K562 (cell line): ENCODE results near the gene LRRC74B. TPM values are rescaled to one million over a fixed set of nuclear protein-coding genes. Genes with fewer than 3 reads are reported as not detected.

Experiments used
- ATF3 ChIP-seq, 2 experiments: fragments of 450-650 bp in 1 of 2; sonication (generic) in 1 of 2; formaldehyde crosslinking in 1 of 2; IDR thresholded peaks in 1 of 2; conservative IDR thresholded peaks in 1 of 2; 2 replicates each; pipeline versions ENCODE4 v1.6.1 to v1.8.1; 2016 to 2023; ENCODE audit warnings: mild to moderate bottlenecking in 2 of 2, moderate library complexity in 2 of 2, inconsistent platforms in 1 of 2, missing genetic modification reagents in 1 of 2
- BCL6 ChIP-seq: fragments of 250-450 bp; sonication (Bioruptor Pico); IDR thresholded peaks from 2 replicates; pipeline ENCODE4 v1.4.0; 2020
- CBX8 ChIP-seq: fragments of 200-600 bp; sonication (generic); IDR thresholded peaks from 2 replicates; pipeline ENCODE4 v1.6.1; 2012; ENCODE audit warnings: borderline replicate concordance, mixed run types, low read depth, mild to moderate bottlenecking, moderate library complexity, mixed read lengths, low read length, control low read depth, inconsistent platforms; ENCODE audit not compliant: poor library complexity, severe bottlenecking; ENCODE audit errors: extremely low read depth
- CREB1 ChIP-seq, 2 experiments: sonication (generic) in 1 of 2; formaldehyde crosslinking in 1 of 2; IDR thresholded peaks; 2 replicates each; pipeline versions ENCODE4 v1.6.1 to v1.8.0; 2012 to 2022; ENCODE audit warnings: inconsistent platforms in 1 of 2, mild to moderate bottlenecking in 1 of 2, missing genetic modification reagents in 1 of 2, moderate library complexity in 1 of 2
- ESRRB ChIP-seq: fragments of 250-450 bp; sonication (Bioruptor Pico); IDR thresholded peaks from 2 replicates; pipeline ENCODE4 v1.5.0; 2020; ENCODE audit warnings: mild to moderate bottlenecking, moderate library complexity, borderline replicate concordance
- HIVEP1 ChIP-seq: fragments of 250-450 bp; sonication (Bioruptor Pico); IDR thresholded peaks from 2 replicates; pipeline ENCODE4 v1.4.0; 2020; ENCODE audit warnings: mild to moderate bottlenecking
- HNRNPLL ChIP-seq: fragments of 200-400 bp; formaldehyde crosslinking; IDR thresholded peaks from 2 replicates; pipeline ENCODE4 v1.6.1; 2017; ENCODE audit warnings: low read length, low read depth, mild to moderate bottlenecking; ENCODE audit not compliant: poor library complexity, severe bottlenecking
- JUND ChIP-seq, 2 experiments: IDR thresholded peaks; 2 replicates in 1 of 2; 3 replicates in 1 of 2; pipeline ENCODE4 v1.6.1; 2011; ENCODE audit warnings: borderline replicate concordance in 2 of 2, low read depth in 2 of 2, low read length in 2 of 2, improper control_type of control experiment in 1 of 2, missing biosample characterization in 1 of 2, missing genetic modification characterization in 1 of 2, missing genetic modification reagents in 1 of 2
- MXD1 ChIP-seq: fragments of 250-450 bp; sonication (Bioruptor Pico); IDR thresholded peaks from 2 replicates; pipeline ENCODE4 v1.8.0; 2021; ENCODE audit warnings: borderline replicate concordance, mild to moderate bottlenecking, moderate library complexity; ENCODE audit not compliant: poor library complexity, severe bottlenecking
- MYC ChIP-seq, 2 experiments: fragments of 250-450 bp in 1 of 2; sonication (Bioruptor Pico) in 1 of 2; IDR thresholded peaks; 2 replicates each; pipeline versions ENCODE4 v1.5.1 to v1.6.1; 2012 to 2021; ENCODE audit warnings: low read depth in 2 of 2, borderline replicate concordance in 1 of 2, improper control_type of control experiment in 1 of 2, low read length in 1 of 2, mild to moderate bottlenecking in 1 of 2, moderate library complexity in 1 of 2
- SAP30 ChIP-seq: fragments of 200-600 bp; sonication (generic); IDR thresholded peaks from 2 replicates; pipeline ENCODE4 v1.6.1; 2012; ENCODE audit warnings: borderline replicate concordance, low read depth, mild to moderate bottlenecking, moderate library complexity, low read length, control low read depth, inconsistent platforms; ENCODE audit not compliant: insufficient read depth, poor library complexity, severe bottlenecking
- TBP ChIP-seq: optimal IDR thresholded peaks from 2 replicates; pipeline ENCODE3; 2011; ENCODE audit warnings: low read depth, low read length, improper control_type of control experiment
- ZBTB8A ChIP-seq: fragments of 450-650 bp; IDR thresholded peaks from 2 replicates; pipeline ENCODE4 v1.6.1; 2018; ENCODE audit warnings: mild to moderate bottlenecking, moderate library complexity; ENCODE audit not compliant: partially characterized antibody
- ZNF217 ChIP-seq: sonication (generic); formaldehyde crosslinking; IDR thresholded peaks from 2 replicates; pipeline ENCODE4 v1.8.0; 2022; ENCODE audit warnings: mild to moderate bottlenecking, missing genetic modification reagents
- ZNF707 ChIP-seq: fragments of 250-450 bp; sonication (Bioruptor Pico); conservative IDR thresholded peaks from 2 replicates; pipeline ENCODE4 v1.8.0; 2022; ENCODE audit warnings: inconsistent platforms, mild to moderate bottlenecking, moderate library complexity
- ZSCAN32 ChIP-seq: fragments of 450-650 bp; formaldehyde crosslinking; IDR thresholded peaks from 2 replicates; pipeline ENCODE4 v1.4.0; 2020; ENCODE audit warnings: mild to moderate bottlenecking, moderate library complexity
- polyA plus RNA-seq, 8 experiments: library from polyadenylated mRNA; depleted of rRNA in 4 of 8; stranded (reverse) in 5 of 8; unstranded in 3 of 8; fragments of >200 nt; fragmentation: Nextera tagmentation in 2 of 8; fragmentation: Illumina TruSeq in 1 of 8; extraction: Ambion mirVana in 2 of 8; extraction: Trizol in 1 of 8; gene quantifications; 2 replicates each; pipeline versions ENCODE4 v1.2.1 to v1.2.3, GENCODE V29; 2011 to 2014; ENCODE audit warnings: inconsistent platforms in 1 of 8, missing spikeins in 1 of 8
- total RNA-seq, 7 experiments: library from RNA; depleted of rRNA in 6 of 7; stranded (reverse); fragments of >200 nt in 6 of 7; fragmentation: Illumina TruSeq in 2 of 7; extraction: Trizol in 2 of 7; gene quantifications; 2 replicates each; pipeline versions ENCODE4 v1.2.1 to v1.2.3, GENCODE V29; 2011 to 2021; ENCODE audit warnings: low replicate concordance in 1 of 7
- TF ChIP-seq, protein P1 (sequence below): fragments of 450-650 bp; IDR thresholded peaks from 2 replicates; pipeline ENCODE4 v1.6.1; 2014; ENCODE audit warnings: low read depth, mild to moderate bottlenecking, moderate library complexity, borderline replicate concordance
- TF ChIP-seq, protein P2 (sequence below): sonication (generic); formaldehyde crosslinking; IDR thresholded peaks from 2 replicates; pipeline ENCODE4 v1.8.0; 2023; ENCODE audit warnings: mild to moderate bottlenecking, missing genetic modification reagents

The LRRC74B gene
- total and polyA plus RNA-seq, 9 of the 15 experiments (the other 6 are each of a cell fraction or from before 2014, with no cell fraction given) = not detected

DNA sequence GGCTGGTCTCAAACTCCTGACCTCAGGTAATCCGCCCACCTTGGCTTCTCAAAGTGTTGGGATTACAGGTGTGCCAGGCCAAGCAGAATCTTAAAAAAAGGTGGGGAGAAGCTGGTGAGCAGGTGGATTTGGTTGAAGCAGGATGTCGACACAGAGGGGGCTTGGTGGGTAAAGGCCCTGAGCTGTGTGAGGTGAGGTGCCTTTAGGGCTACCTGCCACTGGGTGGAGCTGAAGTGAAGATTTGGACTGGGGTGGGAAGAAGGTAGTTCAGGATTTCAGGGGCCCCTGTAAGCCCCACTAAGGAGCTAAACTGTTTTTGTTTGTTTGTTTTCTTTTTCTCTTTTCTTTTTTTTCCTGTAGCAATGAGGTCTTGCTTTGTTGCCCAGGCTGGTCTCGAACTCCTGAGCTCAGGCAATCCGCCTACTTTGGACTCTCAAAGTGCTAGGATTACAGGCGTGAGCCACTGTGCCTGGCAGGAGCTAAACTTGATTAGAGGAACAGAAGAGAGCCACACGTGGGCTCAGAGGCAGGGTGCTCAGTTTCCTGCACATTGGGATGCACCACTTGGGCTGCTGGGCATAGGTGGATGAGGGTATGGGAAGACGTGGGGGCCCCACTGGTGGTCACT, 24.8 kb upstream of the LRRC74B start (continued):
- TF ChIP-seq JUND (IDR thresholded peaks at IDR 0.05; ENCODE audit: borderline replicate concordance, low read depth, low read length) (peak; percentile 61), JUND (tag; IDR thresholded peaks at IDR 0.05; ENCODE audit: borderline replicate concordance, low read depth, low read length) (0 out of 3 replicates have a peak, but pooled peaks have one; percentile 36), ATF3 (IDR thresholded peaks at IDR 0.05) (no peak), ATF3 (CRISPR knock-in tag; conservative IDR thresholded peaks at IDR 0.05) (0 out of 2 replicates have a peak, but pooled peaks have one; percentile 41), ZNF707 (CRISPR knock-in tag) (no peak), SAP30 (no peak), CBX8 (no peak), ZBTB8A (no peak), ZNF217 (CRISPR knock-in tag) (no peak), TBP (peak; percentile 50), ZSCAN32 (no peak), BCL6 (CRISPR knock-in tag) (no peak), CREB1 (IDR thresholded peaks at IDR 0.05) (no peak), CREB1 (CRISPR knock-in tag; IDR thresholded peaks at IDR 0.05) (no peak), MYC (IDR thresholded peaks at IDR 0.05; ENCODE audit: low read depth, low read length) (peak; percentile 32; the same call in 1 of the 2 replicates), MYC (CRISPR knock-in tag; IDR thresholded peaks at IDR 0.05; ENCODE audit: borderline replicate concordance, low read depth) (no peak), ESRRB (CRISPR knock-in tag) (no peak), HIVEP1 (CRISPR knock-in tag) (no peak), MXD1 (no peak), HNRNPLL (peak; percentile 6)
- TF ChIP-seq, protein P1, sequence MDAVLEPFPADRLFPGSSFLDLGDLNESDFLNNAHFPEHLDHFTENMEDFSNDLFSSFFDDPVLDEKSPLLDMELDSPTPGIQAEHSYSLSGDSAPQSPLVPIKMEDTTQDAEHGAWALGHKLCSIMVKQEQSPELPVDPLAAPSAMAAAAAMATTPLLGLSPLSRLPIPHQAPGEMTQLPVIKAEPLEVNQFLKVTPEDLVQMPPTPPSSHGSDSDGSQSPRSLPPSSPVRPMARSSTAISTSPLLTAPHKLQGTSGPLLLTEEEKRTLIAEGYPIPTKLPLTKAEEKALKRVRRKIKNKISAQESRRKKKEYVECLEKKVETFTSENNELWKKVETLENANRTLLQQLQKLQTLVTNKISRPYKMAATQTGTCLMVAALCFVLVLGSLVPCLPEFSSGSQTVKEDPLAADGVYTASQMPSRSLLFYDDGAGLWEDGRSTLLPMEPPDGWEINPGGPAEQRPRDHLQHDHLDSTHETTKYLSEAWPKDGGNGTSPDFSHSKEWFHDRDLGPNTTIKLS = no peak
- TF ChIP-seq, protein P2, sequence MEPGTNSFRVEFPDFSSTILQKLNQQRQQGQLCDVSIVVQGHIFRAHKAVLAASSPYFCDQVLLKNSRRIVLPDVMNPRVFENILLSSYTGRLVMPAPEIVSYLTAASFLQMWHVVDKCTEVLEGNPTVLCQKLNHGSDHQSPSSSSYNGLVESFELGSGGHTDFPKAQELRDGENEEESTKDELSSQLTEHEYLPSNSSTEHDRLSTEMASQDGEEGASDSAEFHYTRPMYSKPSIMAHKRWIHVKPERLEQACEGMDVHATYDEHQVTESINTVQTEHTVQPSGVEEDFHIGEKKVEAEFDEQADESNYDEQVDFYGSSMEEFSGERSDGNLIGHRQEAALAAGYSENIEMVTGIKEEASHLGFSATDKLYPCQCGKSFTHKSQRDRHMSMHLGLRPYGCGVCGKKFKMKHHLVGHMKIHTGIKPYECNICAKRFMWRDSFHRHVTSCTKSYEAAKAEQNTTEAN (CRISPR knock-in tag) = no peak
